Fibroblast of skin of left quadriceps (primary cell): ENCODE data around the gene TRAF5.
A peak's percentile ranks its signal among the peaks of the same experiment; 100 is the strongest.

Source experiments
- DNase-seq, 2 experiments: peaks; one replicate each; pipeline ENCODE4 v3.0.0-alpha.2; 2013; ENCODE audit warnings: low read depth in 2 of 2

TRAF5 gene

DNA sequence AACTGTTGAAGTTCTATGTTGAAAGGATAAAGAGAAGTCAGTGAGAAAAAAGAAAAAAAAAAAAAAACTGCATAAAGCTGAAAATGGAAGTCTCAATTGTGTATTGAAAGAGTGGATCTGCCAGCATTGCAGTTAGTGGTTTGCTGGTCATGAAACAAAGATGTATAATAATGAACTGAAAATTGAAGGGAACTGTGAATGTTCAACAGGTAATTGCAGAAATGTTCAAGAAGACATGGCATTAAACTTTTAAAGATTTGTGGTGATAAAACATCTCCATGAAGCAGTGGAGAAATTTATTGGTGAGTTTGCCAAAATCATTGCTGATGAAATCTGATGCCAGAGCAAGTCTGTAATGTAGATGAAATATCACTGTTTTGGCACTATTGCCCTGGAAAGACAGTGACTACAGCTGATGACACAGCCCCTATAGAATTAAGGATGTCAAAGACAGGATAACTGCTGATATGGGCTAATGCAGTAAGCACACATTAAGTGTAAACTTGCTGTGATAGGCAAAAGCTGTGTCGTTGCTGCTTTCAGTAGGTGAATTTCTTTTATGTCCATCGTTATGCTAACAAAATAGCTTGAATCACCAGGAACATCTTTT, 94.3 kb downstream of the TRAF5 start:
- DNase-seq: peak in 1 of 2 experiments; percentile 21

DNA sequence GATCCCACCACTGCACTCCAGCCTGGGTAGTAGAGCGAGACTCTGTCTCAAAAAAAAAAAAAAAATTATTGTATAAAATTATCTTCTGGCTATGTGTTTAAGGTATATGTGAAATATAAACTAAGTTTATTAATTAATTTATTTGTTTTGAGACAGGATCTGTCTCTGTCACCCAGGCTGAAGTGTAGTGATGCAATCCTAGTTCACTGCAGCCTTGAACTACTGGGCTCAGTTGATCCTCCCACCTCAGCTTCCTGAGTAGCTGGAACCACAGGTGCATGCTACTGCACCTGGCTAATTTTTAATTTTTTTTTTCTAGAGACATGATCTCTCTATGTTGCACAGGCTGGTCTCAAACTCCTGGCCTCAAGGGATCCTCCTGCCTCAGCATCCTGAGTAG, 97.4 kb downstream of the TRAF5 start:
- no peak for DNase-seq
